GM18508 (cell line): ENCODE measurements around the gene RASSF5.

Experiments
- ATAC-seq: cut with Tn5 transposase; IDR thresholded peaks from one replicate; pipeline ENCODE4 v1.9.1; 2021; ENCODE audit warnings: moderate number of reproducible peaks; ENCODE audit not compliant: insufficient read depth, unreplicated experiment

The RASSF5 gene

DNA sequence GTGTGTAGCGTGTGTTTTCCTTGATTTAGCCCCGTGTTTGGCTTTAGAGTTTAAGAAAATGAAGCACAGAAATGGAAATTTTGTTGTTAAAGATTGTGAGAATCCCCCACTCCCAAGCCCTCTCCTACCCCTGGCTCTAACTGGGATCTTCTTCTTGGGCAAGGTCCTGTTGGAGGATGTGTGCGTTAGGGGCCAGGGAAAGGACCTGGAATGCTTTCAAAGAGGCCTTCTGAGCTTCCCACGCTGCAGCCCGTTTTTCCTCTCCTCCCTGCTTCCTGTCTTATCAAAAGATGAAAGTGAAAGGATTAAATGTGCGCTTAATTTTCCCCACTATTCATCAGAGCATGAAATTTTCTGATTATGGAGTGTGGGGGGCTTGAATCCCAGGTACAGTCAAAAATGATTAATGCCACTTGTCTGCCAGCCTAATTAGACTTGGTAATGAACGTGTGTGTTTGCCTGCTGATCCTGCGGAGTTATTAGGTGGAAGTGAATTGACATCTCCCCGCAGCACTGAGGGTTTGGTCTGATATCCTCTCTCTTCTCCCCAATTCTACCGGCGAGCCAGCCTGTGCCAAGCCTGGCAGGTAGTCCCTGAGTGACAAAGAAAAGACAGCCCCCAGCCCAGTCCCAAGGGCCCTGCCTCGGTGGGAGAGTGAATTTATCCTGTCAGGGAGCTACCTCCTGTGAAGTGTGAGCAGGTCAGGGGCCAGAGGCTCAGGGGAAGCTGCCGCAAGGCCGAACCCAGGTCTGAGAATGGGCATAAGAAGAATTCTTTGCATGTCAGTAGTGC lies 4.9 kb downstream of the RASSF5 start:
- ATAC-seq: no peak

- no peak for ATAC-seq
Measured at GRCh38 chr1:206512851-206513180, 5.5 kb downstream of the RASSF5 start.

GRCh38 chr1:206513312-206514111 lies 6.2 kb downstream of the RASSF5 start:
- ATAC-seq: no peak

DNA sequence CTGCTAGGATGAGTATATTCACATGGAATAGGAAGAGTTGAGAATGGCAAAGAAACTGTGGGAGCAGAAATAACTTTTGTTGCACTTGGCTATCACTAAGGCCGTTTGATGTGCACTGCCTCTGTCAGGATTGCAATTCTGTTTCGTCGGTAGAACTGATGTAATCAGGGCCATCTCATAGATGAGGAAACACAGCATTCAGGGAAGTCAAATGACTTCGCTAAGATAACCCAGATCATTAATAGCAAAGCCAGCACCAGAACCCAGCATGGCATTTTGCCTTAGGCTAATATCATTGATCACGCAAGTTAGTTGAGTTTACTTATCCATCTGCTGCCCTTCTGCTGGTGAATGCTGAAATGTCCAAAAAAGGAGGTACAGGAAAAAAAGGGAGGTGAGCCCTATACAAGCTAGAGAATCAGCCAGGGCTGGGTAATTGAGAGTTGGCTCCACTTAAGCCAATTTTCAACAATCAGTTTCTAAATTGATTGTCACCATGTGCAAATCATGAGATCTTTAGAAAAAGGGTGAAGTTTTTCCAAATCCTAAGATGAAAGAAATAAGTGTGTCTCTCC lies 7.6 kb downstream of the RASSF5 start:
- ATAC-seq: no peak

DNA sequence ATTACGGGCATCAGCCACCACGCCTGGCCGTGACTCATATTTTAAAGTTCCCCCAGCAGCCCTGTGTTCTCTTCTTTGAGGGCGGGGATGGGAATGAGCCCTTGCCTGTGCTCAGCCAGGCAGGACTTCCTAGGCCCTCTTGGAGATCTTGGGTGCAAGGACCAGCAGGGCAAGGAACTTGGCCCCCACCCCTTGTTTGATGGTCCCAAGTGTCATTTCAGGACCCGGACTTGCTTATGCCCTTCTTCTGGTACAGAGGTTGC lies 9.3 kb downstream of the RASSF5 start:
- ATAC-seq: no peak

DNA sequence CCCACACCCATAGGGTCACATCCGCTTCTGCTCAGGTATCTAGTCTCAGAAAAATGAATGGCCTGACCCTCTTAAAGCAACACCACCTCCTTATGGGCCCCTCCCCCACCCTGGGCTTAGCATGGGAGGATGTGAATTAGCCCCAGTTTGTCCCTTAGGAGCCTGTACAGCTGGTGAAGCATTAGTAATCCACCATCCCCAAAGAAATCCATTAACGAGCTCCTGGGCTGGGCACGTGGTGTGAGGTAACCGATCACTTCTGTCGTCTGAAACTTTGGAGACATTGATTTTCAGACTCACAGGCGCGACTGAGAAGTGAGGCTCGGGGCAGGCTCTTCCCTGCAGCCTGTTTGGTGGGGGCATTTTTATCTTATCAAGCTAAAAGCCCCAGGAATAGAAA lies 10.5 kb downstream of the RASSF5 start:
- no peak for ATAC-seq

GRCh38 chr1:206518206-206518605 lies 10.9 kb downstream of the RASSF5 start:
- ATAC-seq: no peak

GRCh38 chr1:206518743-206519142 lies 11.4 kb downstream of the RASSF5 start:
- ATAC-seq: no peak

DNA sequence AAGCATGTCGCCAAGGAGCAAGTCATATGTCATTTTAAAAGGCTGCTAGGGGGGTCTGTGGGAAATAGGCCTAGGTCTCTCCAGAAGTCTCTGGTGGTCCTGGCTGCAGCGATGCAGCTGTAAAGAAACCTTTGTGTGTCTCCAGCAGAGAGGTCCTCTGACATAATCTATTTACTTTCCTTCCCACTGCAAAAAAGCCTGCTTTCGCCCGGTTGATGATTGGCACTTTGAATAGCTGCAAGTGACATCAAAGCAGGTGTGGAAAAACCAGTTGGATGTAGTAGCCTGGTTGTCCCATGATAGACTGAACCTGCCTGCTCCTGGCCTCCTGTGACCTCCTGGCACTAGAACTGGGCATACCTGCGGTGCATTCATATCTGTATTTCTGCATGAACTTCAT lies 13.8 kb downstream of the RASSF5 start:
- no peak for ATAC-seq

DNA sequence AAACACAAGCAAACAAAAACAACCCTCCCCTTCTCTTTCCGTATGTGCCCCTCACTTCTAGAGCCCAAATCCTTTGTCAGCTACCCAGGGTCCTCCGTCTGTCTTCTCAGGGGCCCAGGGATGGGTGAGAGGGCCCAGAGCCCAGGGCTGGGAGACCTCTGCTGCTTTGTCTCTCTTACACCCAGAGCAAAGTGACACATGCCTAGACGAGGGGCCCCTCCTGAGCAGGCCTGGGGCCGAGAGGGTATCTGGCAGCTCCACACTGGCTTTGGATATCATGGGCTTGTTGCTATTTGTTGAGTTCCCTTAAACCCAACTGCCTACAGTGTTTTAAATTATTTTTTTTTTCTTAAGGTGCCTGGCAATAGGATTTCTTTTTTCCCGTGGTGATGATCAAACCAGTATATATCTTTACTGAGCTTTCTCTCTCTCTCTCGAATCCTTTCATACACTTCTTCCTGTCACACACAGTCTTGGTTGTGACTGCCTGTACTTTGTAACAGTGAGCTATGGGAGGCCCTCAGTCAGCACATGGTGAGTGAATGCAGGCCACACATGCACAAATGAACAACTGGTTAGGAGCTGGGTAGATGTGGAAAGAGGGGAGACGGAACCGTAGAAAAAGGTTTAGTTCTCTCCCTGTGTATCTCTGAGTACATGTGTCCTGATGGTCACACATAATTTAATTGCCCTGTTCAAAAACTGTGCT lies 14.5 kb downstream of the RASSF5 start:
- no peak for ATAC-seq

- no peak for ATAC-seq
Measured at GRCh38 chr1:206524739-206525364, 17.5 kb downstream of the RASSF5 start.

GRCh38 chr1:206526064-206526911 lies 19.0 kb downstream of the RASSF5 start:
- no peak for ATAC-seq

DNA sequence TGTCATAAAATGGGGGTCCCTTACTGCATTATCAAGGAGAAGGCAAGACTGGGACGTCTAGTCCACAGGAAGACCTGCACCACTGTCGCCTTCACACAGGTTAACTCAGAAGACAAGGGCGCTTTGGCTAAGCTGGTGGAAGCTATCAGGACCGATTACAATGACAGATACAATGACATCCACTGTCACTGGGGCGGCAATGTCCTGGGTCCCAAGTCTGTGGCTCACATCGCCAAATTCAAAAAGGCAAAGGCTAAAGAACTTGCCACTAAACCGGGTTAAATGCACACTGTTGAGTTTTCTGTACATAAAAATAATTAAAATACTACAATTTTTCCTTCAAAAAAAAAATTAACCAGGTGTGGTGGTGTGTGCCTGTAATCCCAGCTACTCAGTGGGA lies 22.1 kb downstream of the RASSF5 start:
- no peak for ATAC-seq

GRCh38 chr1:206532368-206532767 lies 25.0 kb downstream of the RASSF5 start:
- ATAC-seq: no peak

- no peak for ATAC-seq
Measured at GRCh38 chr1:206534552-206534951, 27.2 kb downstream of the RASSF5 start.

- no peak for ATAC-seq
Measured at GRCh38 chr1:206535853-206536188, 28.5 kb downstream of the RASSF5 start.

GRCh38 chr1:206537141-206537540 lies 29.8 kb downstream of the RASSF5 start:
- ATAC-seq: no peak

- no peak for ATAC-seq
Measured at GRCh38 chr1:206538086-206538770, 30.9 kb downstream of the RASSF5 start.

- ATAC-seq: no peak
Measured at GRCh38 chr1:206538901-206539640, 31.7 kb downstream of the RASSF5 start.
